ENCODE data around the gene ZNF146. TPM values are rescaled to one million over a fixed set of nuclear protein-coding genes. Genes with fewer than 3 reads are reported as not detected.
"Not testable (repeated sequence)": the region's sequence is repeated elsewhere in the genome, so short reads cannot be mapped to it uniquely, and the experiment has no call there.

ZNF146 gene
- total RNA-seq: 100 to 1,000 TPM; 115 to 121 TPM

GRCh38 chr19:36214386-36215275 is at the start of gene ZNF146, which contains the start of gene ZNF565:
Gene ZNF146 (plus strand): TSS chr19:36215106. CDS start chr19:36236441, 21,335 bp downstream.
Gene ZNF565 (minus strand): TSS chr19:36214665. CDS start chr19:36201985, 12,680 bp downstream.
- peak; percentile 88 to 89 for ATAC-seq (replicated peaks in 1 of 2)
- Mint-ChIP-seq H3K4me1 (ENCODE audit: low read depth) (peaks cover 24% of the 10 kb centered on the region), H3K27ac (no peak within 1 kb of the TSS)

DNA sequence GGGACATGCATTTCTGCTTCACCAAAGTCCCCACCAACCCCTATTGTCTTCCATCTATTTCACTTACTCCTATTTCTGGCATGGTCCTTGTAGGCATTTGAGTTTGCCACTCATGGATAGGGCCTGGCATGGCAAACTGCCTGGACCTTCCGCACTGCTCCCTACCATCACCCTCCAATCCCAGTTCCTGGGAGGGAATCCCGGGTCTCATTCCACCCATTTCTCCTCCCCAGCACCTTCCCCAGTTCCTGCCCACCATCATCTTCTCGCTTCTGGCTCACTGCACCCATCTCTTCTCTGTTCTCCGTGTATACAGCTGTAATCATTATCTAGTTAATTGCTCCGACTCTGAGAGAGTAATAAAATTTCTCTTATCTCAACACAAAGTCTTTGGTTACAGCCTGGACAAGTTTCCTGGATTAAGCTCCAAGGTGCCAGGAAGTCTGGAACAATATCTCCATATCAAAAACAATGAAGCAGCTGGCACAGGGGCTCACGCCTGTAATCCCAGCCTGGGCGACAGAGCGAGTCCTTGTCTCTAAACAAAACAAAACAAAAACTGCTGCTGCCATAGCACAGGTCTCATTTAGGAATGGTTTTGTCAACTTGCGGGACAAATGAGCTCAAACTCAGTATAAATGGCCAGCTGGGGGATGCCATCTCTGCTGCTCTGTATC is 45.7 kb upstream of the ZNF146 start:
- Mint-ChIP-seq H3K36me3 (ENCODE audit: insufficient read depth in 2 of 2) (no peaks in the 10 kb centered on the region), H3K4me1 (ENCODE audit: low read depth) (peaks cover 6% of the 10 kb centered on the region), H3K4me3 (no peak overlapping the region), H3K9me3 (no peaks in the 10 kb centered on the region), H3K27ac (no peak overlapping the region), H3K27me3 (ENCODE audit: low read depth) (no peaks in the 10 kb centered on the region)
- DNase-seq (no peak), ATAC-seq (replicated peaks in 1 of 2) (no peak)

More at GRCh38 chr19:36214386-36215275, at the start of gene ZNF146, which contains the start of gene ZNF565:
- DNase-seq: peak; percentile 97 to 98
- Mint-ChIP-seq H3K27me3 (ENCODE audit: low read depth) (no peaks in the 10 kb centered on the region), H3K4me3 (no peak within 1 kb of the TSS), H3K9me3 (no peaks in the 10 kb centered on the region), H3K36me3 (ENCODE audit: insufficient read depth in 2 of 2) (peaks cover 9 to 10% of the 10 kb centered on the region in 2 donors)

GRCh38 chr19:36172852-36173251 is 42.1 kb upstream of the ZNF146 start:
- Mint-ChIP-seq H3K4me3 (no peak overlapping the region), H3K4me1 (ENCODE audit: low read depth) (peaks cover 6% of the 10 kb centered on the region), H3K9me3 (no peaks in the 10 kb centered on the region), H3K27ac (no peak overlapping the region), H3K36me3 (ENCODE audit: insufficient read depth in 2 of 2) (no peaks in the 10 kb centered on the region), H3K27me3 (ENCODE audit: low read depth) (no peaks in the 10 kb centered on the region)
- DNase-seq (no peak), ATAC-seq (replicated peaks in 1 of 2) (no peak)

- H3K27ac Mint-ChIP-seq; H3K9me3 Mint-ChIP-seq; DNase-seq; H3K36me3 Mint-ChIP-seq (ENCODE audit: insufficient read depth in 2 of 2); H3K27me3 Mint-ChIP-seq (ENCODE audit: low read depth); ATAC-seq (replicated peaks in 1 of 2); H3K4me1 Mint-ChIP-seq (ENCODE audit: low read depth); H3K4me3 Mint-ChIP-seq: not testable (repeated sequence)
Observed at GRCh38 chr19:36173846-36174245, 41.1 kb upstream of the ZNF146 start.

GRCh38 chr19:36179077-36179476 is 35.8 kb upstream of the ZNF146 start:
- not testable (repeated sequence) for H3K4me3 Mint-ChIP-seq; DNase-seq; H3K9me3 Mint-ChIP-seq; H3K36me3 Mint-ChIP-seq (ENCODE audit: insufficient read depth in 2 of 2); H3K27me3 Mint-ChIP-seq (ENCODE audit: low read depth); H3K4me1 Mint-ChIP-seq (ENCODE audit: low read depth); H3K27ac Mint-ChIP-seq; ATAC-seq (replicated peaks in 1 of 2)

DNA sequence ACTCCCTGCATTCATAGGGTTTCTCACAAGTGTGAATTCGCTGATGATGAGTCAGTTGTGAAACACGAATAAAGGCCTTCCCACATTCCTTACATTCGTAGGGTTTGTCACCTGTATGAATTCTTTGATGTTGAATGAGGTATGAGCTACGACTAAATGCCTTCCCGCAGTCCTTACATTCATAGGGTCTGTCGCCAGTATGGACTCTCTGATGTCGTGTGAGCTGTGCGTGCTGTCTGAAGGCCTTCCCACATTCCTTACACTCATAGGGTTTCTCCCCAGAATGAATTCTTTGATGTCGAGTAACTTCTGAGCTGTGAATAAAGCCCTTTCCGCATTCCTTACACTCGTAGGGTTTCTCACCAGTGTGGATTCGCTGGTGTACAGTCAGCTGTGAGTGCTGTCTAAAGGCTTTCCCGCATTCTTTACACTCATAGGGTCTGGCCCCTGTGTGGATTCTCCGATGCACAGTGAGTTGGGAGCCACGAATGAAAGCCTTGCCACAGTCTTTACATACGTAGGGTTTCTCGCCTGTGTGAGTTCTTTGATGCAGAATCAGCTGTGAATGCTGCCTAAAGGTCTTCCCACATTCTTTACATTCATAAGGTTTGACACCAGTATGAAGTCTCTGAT is 32.2 kb upstream of the ZNF146 start:
- peaks cover 0 to 1% of the 10 kb centered on the region in 2 donors for H3K36me3 Mint-ChIP-seq (ENCODE audit: insufficient read depth in 2 of 2)
- no peak overlapping the region for H3K27ac Mint-ChIP-seq
- H3K9me3 Mint-ChIP-seq: no peaks in the 10 kb centered on the region
- DNase-seq: no peak
- no peak for ATAC-seq (replicated peaks in 1 of 2)
- no peak overlapping the region for H3K4me3 Mint-ChIP-seq
- H3K27me3 Mint-ChIP-seq (ENCODE audit: low read depth): no peaks in the 10 kb centered on the region
- no peaks in the 10 kb centered on the region for H3K4me1 Mint-ChIP-seq (ENCODE audit: low read depth)

GRCh38 chr19:36183245-36183628 is 31.7 kb upstream of the ZNF146 start:
- ATAC-seq (replicated peaks in 1 of 2) (no peak), DNase-seq (no peak)
- Mint-ChIP-seq H3K27ac (no peak overlapping the region), H3K4me3 (no peak overlapping the region), H3K36me3 (ENCODE audit: insufficient read depth in 2 of 2) (peaks cover 0 to 1% of the 10 kb centered on the region in 2 donors), H3K27me3 (ENCODE audit: low read depth) (no peaks in the 10 kb centered on the region), H3K9me3 (no peaks in the 10 kb centered on the region), H3K4me1 (ENCODE audit: low read depth) (no peaks in the 10 kb centered on the region)

DNA sequence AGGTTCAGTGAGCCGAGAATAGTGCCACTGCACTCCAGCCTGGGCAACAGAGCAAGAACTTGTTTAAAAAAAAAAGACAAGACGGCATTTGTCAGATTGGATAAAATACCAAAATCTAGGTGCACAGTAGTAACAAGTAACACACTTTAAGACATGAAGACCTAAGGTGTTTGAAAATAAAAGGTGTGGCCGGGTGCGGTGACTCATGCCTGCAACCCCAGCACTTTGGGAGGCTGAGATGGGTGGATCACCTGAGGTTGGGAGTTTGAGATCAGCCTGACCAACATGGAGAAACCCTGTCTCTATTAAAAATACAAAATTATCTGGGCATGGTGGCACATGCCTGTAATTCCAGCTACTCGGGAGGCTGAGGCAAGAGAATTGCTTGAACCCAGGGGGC is 28.2 kb upstream of the ZNF146 start:
- not testable (repeated sequence) for ATAC-seq (replicated peaks in 1 of 2); H3K27ac Mint-ChIP-seq; H3K4me1 Mint-ChIP-seq (ENCODE audit: low read depth); H3K9me3 Mint-ChIP-seq; H3K36me3 Mint-ChIP-seq (ENCODE audit: insufficient read depth in 2 of 2); H3K4me3 Mint-ChIP-seq; DNase-seq; H3K27me3 Mint-ChIP-seq (ENCODE audit: low read depth)

GRCh38 chr19:36196249-36196648 is 18.7 kb upstream of the ZNF146 start:
- Mint-ChIP-seq H3K27me3 (ENCODE audit: low read depth) (no peaks in the 10 kb centered on the region), H3K36me3 (ENCODE audit: insufficient read depth in 2 of 2) (peaks cover 0 to 1% of the 10 kb centered on the region in 2 donors), H3K27ac (no peak overlapping the region), H3K9me3 (no peaks in the 10 kb centered on the region), H3K4me3 (no peak overlapping the region), H3K4me1 (ENCODE audit: low read depth) (no peaks in the 10 kb centered on the region)
- ATAC-seq (replicated peaks in 1 of 2) (no peak), DNase-seq (no peak)

DNA sequence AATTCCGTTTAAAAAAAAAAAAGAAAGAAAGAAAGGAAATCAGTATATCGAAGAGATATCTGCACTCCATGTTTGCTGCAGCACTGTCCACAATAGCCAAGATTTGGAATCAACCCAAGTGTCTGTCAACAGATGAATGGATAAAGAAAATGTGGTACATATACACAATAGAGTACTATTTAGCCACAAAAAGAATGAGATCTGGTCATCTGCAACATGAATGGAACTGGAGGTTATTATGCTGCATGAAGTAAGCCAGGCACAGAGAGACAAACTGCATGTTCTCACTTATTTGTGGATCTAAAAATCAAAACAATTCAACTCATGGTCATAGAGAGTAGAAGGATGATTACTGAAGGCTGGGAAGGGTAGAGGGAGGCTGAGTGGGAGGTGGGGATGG is 16.8 kb upstream of the ZNF146 start:
- Mint-ChIP-seq H3K27me3 (ENCODE audit: low read depth) (no peaks in the 10 kb centered on the region), H3K4me3 (no peak overlapping the region), H3K9me3 (no peaks in the 10 kb centered on the region), H3K36me3 (ENCODE audit: insufficient read depth in 2 of 2) (no peaks in the 10 kb centered on the region), H3K27ac (no peak overlapping the region), H3K4me1 (ENCODE audit: low read depth) (no peaks in the 10 kb centered on the region)
- no peak for ATAC-seq (replicated peaks in 1 of 2)
- no peak for DNase-seq

GRCh38 chr19:36201684-36202083 is 13.2 kb upstream of the ZNF146 start:
- Mint-ChIP-seq H3K36me3 (ENCODE audit: insufficient read depth in 2 of 2) (no peaks in the 10 kb centered on the region), H3K4me3 (no peak overlapping the region), H3K4me1 (ENCODE audit: low read depth) (no peaks in the 10 kb centered on the region), H3K27me3 (ENCODE audit: low read depth) (no peaks in the 10 kb centered on the region), H3K9me3 (no peaks in the 10 kb centered on the region), H3K27ac (no peak overlapping the region)
- DNase-seq (no peak), ATAC-seq (replicated peaks in 1 of 2) (no peak)

- no peak overlapping the region for H3K27ac Mint-ChIP-seq
- H3K4me3 Mint-ChIP-seq: no peak overlapping the region
- H3K36me3 Mint-ChIP-seq (ENCODE audit: insufficient read depth in 2 of 2): no peaks in the 10 kb centered on the region
Observed at GRCh38 chr19:36203293-36203692, 11.6 kb upstream of the ZNF146 start.

GRCh38 chr19:36207605-36208252 is 7.2 kb upstream of the ZNF146 start:
- no peak overlapping the region for H3K27ac Mint-ChIP-seq
- no peak for DNase-seq
- no peak for ATAC-seq (replicated peaks in 1 of 2)

More at GRCh38 chr19:36203293-36203692, 11.6 kb upstream of the ZNF146 start:
- no peak for DNase-seq
- no peaks in the 10 kb centered on the region for H3K9me3 Mint-ChIP-seq
- no peaks in the 10 kb centered on the region for H3K4me1 Mint-ChIP-seq (ENCODE audit: low read depth)
- no peak for ATAC-seq (replicated peaks in 1 of 2)
- no peaks in the 10 kb centered on the region for H3K27me3 Mint-ChIP-seq (ENCODE audit: low read depth)

More at GRCh38 chr19:36207605-36208252, 7.2 kb upstream of the ZNF146 start:
- no peaks in the 10 kb centered on the region for H3K4me1 Mint-ChIP-seq (ENCODE audit: low read depth)
- no peaks in the 10 kb centered on the region for H3K27me3 Mint-ChIP-seq (ENCODE audit: low read depth)
- H3K36me3 Mint-ChIP-seq (ENCODE audit: insufficient read depth in 2 of 2): no peaks in the 10 kb centered on the region
- H3K4me3 Mint-ChIP-seq: no peak overlapping the region
- no peaks in the 10 kb centered on the region for H3K9me3 Mint-ChIP-seq

Data from activated T-cell treated with anti-CD3 and anti-CD28 coated beads, Interleukin-2, amount 50 U/mL, for 72 hours (primary cell).